ENCODE data around the gene HDAC10.

Gene HDAC10

GRCh38 chr22:50238755-50239154 is 12.3 kb downstream of the HDAC10 start:
- DNase-seq (ENCODE audit: low read depth in 2 of 2), result no peak

GRCh38 chr22:50236731-50237409 is 14.2 kb downstream of the HDAC10 start:
- no peak for DNase-seq (ENCODE audit: low read depth in 2 of 2)

GRCh38 chr22:50233223-50233622 is 17.8 kb downstream of the HDAC10 start:
- no peak for DNase-seq (ENCODE audit: low read depth in 2 of 2)

- no peak for DNase-seq (ENCODE audit: low read depth in 2 of 2)
Measured at GRCh38 chr22:50232481-50233151, 18.4 kb downstream of the HDAC10 start.

GRCh38 chr22:50229370-50229769 is 21.7 kb downstream of the HDAC10 start:
- no peak for DNase-seq (ENCODE audit: low read depth in 2 of 2)

- DNase-seq (ENCODE audit: low read depth in 2 of 2), result no peak
Measured at GRCh38 chr22:50228366-50228765, 22.7 kb downstream of the HDAC10 start.

- no peak for DNase-seq (ENCODE audit: low read depth in 2 of 2)
Measured at GRCh38 chr22:50227579-50228215, 23.4 kb downstream of the HDAC10 start.

- no peak for DNase-seq (ENCODE audit: low read depth in 2 of 2)
Measured at GRCh38 chr22:50226875-50227165, 24.2 kb downstream of the HDAC10 start.

GRCh38 chr22:50226063-50226874 is 24.8 kb downstream of the HDAC10 start:
- no peak for DNase-seq (ENCODE audit: low read depth in 2 of 2)

GRCh38 chr22:50225200-50225969 is 25.7 kb downstream of the HDAC10 start:
- no peak for DNase-seq (ENCODE audit: low read depth in 2 of 2)

GRCh38 chr22:50224071-50224470 is 27.0 kb downstream of the HDAC10 start:
- no peak for DNase-seq (ENCODE audit: low read depth in 2 of 2)

- DNase-seq (ENCODE audit: low read depth in 2 of 2), result no peak
Measured at GRCh38 chr22:50222508-50222907, 28.6 kb downstream of the HDAC10 start.

GRCh38 chr22:50221410-50222300 is 29.4 kb downstream of the HDAC10 start:
- no peak for DNase-seq (ENCODE audit: low read depth in 2 of 2)

GRCh38 chr22:50220603-50221409 is 30.3 kb downstream of the HDAC10 start:
- no peak for DNase-seq (ENCODE audit: low read depth in 2 of 2)

- no peak for DNase-seq (ENCODE audit: low read depth in 2 of 2)
Measured at GRCh38 chr22:50219800-50220602, 31.1 kb downstream of the HDAC10 start.

GRCh38 chr22:50218996-50219727 is 31.9 kb downstream of the HDAC10 start:
- DNase-seq (ENCODE audit: low read depth in 2 of 2), result no peak

- DNase-seq (ENCODE audit: low read depth in 2 of 2), result no peak
Measured at GRCh38 chr22:50218153-50218995, 32.7 kb downstream of the HDAC10 start.

Data from stimulated activated CD8-positive, alpha-beta memory T cell treated with anti-CD3 and anti-CD28 coated beads, Interleukin-2, amount 100 ng/mL, for 48 hours (primary cell).